GM12873 (cell line): ENCODE results near the gene SH3BP1.

ENCODE experiments used
- CTCF ChIP-seq: IDR thresholded peaks from 2 replicates; pipeline ENCODE4 v1.5.1; 2012; ENCODE audit warnings: low read depth, mild to moderate bottlenecking, moderate library complexity, low read length, control low read depth; ENCODE audit not compliant: insufficient read depth; ENCODE audit errors: missing control alignments

Gene SH3BP1

GRCh38 chr22:37639771-37640590 is 512 bp downstream of the SH3BP1 start:
- no peak for TF ChIP-seq CTCF

- peak; percentile 4 for TF ChIP-seq CTCF
Measured at GRCh38 chr22:37640591-37641560, 1.4 kb downstream of the SH3BP1 start.

GRCh38 chr22:37641561-37641949 is 2.1 kb downstream of the SH3BP1 start:
- TF ChIP-seq CTCF = no peak

GRCh38 chr22:37643225-37643847 is 3.9 kb downstream of the SH3BP1 start:
- peak; percentile 94 for TF ChIP-seq CTCF

- TF ChIP-seq CTCF = no peak
Measured at GRCh38 chr22:37647317-37647716, 7.8 kb downstream of the SH3BP1 start.

- no peak for TF ChIP-seq CTCF
Measured at GRCh38 chr22:37647928-37648327, 8.5 kb downstream of the SH3BP1 start.
